Measurements from ENCODE around the gene SRPX.

SRPX gene

DNA sequence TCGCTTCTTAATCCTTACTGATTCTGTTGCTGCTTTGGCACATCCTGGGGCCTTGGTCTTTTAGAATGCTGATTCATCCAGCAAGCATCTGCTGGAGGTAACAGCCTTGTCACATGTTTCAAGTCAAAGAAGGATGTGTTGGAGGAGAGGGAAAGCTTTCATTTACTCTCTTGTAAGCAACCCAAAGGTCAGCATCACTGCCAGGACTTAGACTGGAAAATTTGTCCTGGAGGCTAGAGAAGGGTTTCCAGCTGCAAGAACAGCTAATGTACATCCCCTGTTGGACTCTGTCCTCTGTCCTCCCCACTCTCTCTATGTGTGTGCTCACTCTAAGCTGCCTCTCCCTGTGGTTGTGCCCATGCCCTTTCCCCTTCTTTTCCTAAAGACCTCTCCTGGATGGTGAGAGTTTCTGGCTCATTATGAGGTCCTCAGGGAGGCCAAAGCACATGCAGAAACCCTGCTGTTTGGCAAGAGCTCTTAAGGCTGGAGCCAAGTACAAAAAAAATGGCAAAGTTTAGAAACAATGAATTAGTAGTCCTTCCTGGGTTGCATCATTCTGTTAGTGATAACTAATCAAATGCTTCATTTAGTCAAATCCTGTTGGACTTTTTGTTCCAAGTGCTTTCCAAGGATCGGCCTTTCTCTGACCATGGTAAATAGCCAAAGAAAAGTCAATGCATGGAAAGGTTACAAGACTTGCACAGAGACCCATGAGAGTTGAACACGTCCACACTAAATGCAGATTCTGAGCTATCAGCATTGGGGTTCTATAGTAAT lies 13.4 kb upstream of the SRPX start:
- no peaks in the 10 kb centered on the region for H3K27me3 ChIP-seq (ENCODE audit: insufficient read depth, low read length)
- no peaks in the 10 kb centered on the region for H4K20me1 ChIP-seq (ENCODE audit: insufficient read depth, low read length)
- H3K4me1 ChIP-seq (ENCODE audit: insufficient read depth, low read length, severe bottlenecking) = no peaks in the 10 kb centered on the region
- no peak overlapping the region for H3K9ac ChIP-seq (ENCODE audit: low read length)
- no peaks in the 10 kb centered on the region for H3K9me2 ChIP-seq (ENCODE audit: low read depth, low read length)
- H3K4me2 ChIP-seq (ENCODE audit: low read length) = no peak overlapping the region
- H3K4me3 ChIP-seq (ENCODE audit: low read depth, low read length, poor library complexity, severe bottlenecking) = no peak overlapping the region
- no peaks in the 10 kb centered on the region for H3K9me3 ChIP-seq (ENCODE audit: low read length)
- no peaks in the 10 kb centered on the region for H3K79me2 ChIP-seq (ENCODE audit: insufficient read depth, low read length)
- H3K27ac ChIP-seq (ENCODE audit: low read depth, low read length, poor library complexity, severe bottlenecking) = no peak overlapping the region
- TF ChIP-seq, protein P1, sequence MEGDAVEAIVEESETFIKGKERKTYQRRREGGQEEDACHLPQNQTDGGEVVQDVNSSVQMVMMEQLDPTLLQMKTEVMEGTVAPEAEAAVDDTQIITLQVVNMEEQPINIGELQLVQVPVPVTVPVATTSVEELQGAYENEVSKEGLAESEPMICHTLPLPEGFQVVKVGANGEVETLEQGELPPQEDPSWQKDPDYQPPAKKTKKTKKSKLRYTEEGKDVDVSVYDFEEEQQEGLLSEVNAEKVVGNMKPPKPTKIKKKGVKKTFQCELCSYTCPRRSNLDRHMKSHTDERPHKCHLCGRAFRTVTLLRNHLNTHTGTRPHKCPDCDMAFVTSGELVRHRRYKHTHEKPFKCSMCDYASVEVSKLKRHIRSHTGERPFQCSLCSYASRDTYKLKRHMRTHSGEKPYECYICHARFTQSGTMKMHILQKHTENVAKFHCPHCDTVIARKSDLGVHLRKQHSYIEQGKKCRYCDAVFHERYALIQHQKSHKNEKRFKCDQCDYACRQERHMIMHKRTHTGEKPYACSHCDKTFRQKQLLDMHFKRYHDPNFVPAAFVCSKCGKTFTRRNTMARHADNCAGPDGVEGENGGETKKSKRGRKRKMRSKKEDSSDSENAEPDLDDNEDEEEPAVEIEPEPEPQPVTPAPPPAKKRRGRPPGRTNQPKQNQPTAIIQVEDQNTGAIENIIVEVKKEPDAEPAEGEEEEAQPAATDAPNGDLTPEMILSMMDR (IDR thresholded peaks at IDR 0.05; ENCODE audit: low read length) = no peak
- no peak for TF ChIP-seq EZH2 (IDR thresholded peaks at IDR 0.05; ENCODE audit: borderline replicate concordance, low read length)
- no peak overlapping the region for H2AFZ ChIP-seq (ENCODE audit: low read length)
- no peaks in the 10 kb centered on the region for H3K36me3 ChIP-seq (ENCODE audit: insufficient read depth, low read length)
- H3F3A ChIP-seq (ENCODE audit: insufficient read depth, low read length) = no peaks in the 10 kb centered on the region

DNA sequence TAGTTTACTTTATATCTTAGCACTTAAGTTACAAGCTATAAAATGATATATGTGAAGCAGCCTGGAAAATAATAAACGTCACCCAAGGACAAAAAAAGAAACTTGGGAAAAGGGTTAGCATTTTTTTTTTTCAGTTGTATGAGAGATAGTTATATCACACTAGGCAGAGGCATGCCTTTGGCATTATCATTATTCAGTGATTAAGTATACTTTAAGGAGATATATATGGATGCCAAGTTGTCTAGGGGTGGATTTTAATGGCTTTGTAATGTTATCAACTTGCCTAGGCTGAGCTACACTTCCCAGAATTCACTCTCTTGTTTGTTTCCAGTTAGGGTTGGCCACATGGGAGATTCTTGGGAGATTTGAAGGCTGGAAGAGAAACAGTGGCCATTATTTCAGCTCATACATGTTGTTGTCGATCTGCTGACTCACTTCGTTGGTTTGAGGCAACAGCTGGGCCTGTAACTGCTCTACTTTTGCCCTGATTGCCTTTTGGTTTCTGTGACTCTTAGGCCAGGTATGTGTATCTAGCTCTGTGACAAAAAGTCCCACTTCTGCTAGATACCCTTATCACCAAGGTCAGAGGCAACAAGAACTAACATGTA lies 11.5 kb upstream of the SRPX start:
- Histone ChIP-seq H3K4me2 (ENCODE audit: low read length) (no peak overlapping the region), H2AFZ (ENCODE audit: low read length) (no peak overlapping the region)

DNA sequence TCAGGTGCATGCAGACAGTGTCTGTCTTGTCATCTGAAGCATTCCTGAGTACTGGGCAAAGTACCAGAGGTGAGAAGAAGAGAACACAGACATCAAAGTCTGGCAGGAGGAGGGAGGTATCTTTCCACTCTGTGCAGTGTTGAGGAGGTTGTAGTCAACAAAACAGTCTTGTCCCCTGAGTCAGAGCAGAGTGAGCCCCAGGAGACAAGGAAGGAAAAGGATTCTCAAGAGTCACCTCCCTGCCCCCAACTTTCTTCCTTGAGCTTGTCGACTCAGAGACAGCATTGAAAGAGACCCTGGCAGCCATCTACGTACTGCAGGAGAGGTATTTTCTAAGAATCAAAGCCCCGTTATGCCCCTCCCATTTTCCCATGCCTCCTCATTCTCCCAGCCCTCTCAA lies 4.4 kb upstream of the SRPX start:
- no peaks in the 10 kb centered on the region for H3K9me3 ChIP-seq (ENCODE audit: low read length)
- H3K27ac ChIP-seq (ENCODE audit: low read depth, low read length, poor library complexity, severe bottlenecking) = no peak overlapping the region
- no peaks in the 10 kb centered on the region for H3K27me3 ChIP-seq (ENCODE audit: insufficient read depth, low read length)
- no peaks in the 10 kb centered on the region for H3F3A ChIP-seq (ENCODE audit: insufficient read depth, low read length)
- no peaks in the 10 kb centered on the region for H3K79me2 ChIP-seq (ENCODE audit: insufficient read depth, low read length)
- no peaks in the 10 kb centered on the region for H3K36me3 ChIP-seq (ENCODE audit: insufficient read depth, low read length)
- no peak for TF ChIP-seq EZH2 (IDR thresholded peaks at IDR 0.05; ENCODE audit: borderline replicate concordance, low read length)
- TF ChIP-seq, protein P1 (IDR thresholded peaks at IDR 0.05; ENCODE audit: low read length) = no peak
- no peaks in the 10 kb centered on the region for H3K4me1 ChIP-seq (ENCODE audit: insufficient read depth, low read length, severe bottlenecking)
- no peak overlapping the region for H2AFZ ChIP-seq (ENCODE audit: low read length)
- no peak overlapping the region for H3K4me3 ChIP-seq (ENCODE audit: low read depth, low read length, poor library complexity, severe bottlenecking)
- H3K9me2 ChIP-seq (ENCODE audit: low read depth, low read length) = no peaks in the 10 kb centered on the region
- no peak overlapping the region for H3K4me2 ChIP-seq (ENCODE audit: low read length)
- H3K9ac ChIP-seq (ENCODE audit: low read length) = no peak overlapping the region
- no peaks in the 10 kb centered on the region for H4K20me1 ChIP-seq (ENCODE audit: insufficient read depth, low read length)

More for the DNA sequence above, 11.5 kb upstream of the SRPX start:
- H3K9me2 ChIP-seq (ENCODE audit: low read depth, low read length) = no peaks in the 10 kb centered on the region
- H3K4me1 ChIP-seq (ENCODE audit: insufficient read depth, low read length, severe bottlenecking) = no peaks in the 10 kb centered on the region
- H3K9ac ChIP-seq (ENCODE audit: low read length) = no peak overlapping the region
- no peaks in the 10 kb centered on the region for H3K27me3 ChIP-seq (ENCODE audit: insufficient read depth, low read length)
- no peaks in the 10 kb centered on the region for H3K36me3 ChIP-seq (ENCODE audit: insufficient read depth, low read length)
- H3F3A ChIP-seq (ENCODE audit: insufficient read depth, low read length) = no peaks in the 10 kb centered on the region
- TF ChIP-seq, protein P1 (IDR thresholded peaks at IDR 0.05; ENCODE audit: low read length) = no peak
- no peak for TF ChIP-seq EZH2 (IDR thresholded peaks at IDR 0.05; ENCODE audit: borderline replicate concordance, low read length)
- no peak overlapping the region for H3K4me3 ChIP-seq (ENCODE audit: low read depth, low read length, poor library complexity, severe bottlenecking)
- H3K79me2 ChIP-seq (ENCODE audit: insufficient read depth, low read length) = no peaks in the 10 kb centered on the region
- no peak overlapping the region for H3K27ac ChIP-seq (ENCODE audit: low read depth, low read length, poor library complexity, severe bottlenecking)
- H3K9me3 ChIP-seq (ENCODE audit: low read length) = no peaks in the 10 kb centered on the region
- H4K20me1 ChIP-seq (ENCODE audit: insufficient read depth, low read length) = no peaks in the 10 kb centered on the region

Data from OCI-LY1 (cell line).